Keratinocyte (primary cell): ENCODE measurements around the gene UPB1. TPM values are rescaled to one million over a fixed set of nuclear protein-coding genes. Genes with fewer than 3 reads are reported as not detected.

ENCODE experiments used
- DNase-seq: peaks from one replicate; pipeline ENCODE4 v3.0.0-alpha.2; 2011; ENCODE audit warnings: low read depth, missing footprints, low spot score
- FAIRE-seq: peaks from 2 replicates; lab custom pipeline; 2011; peaks lifted over from hg19 to GRCh38; lab: Jason Lieb, UNC
- H2AFZ ChIP-seq: 2 replicates; pipeline ENCODE4 v1.6.0; 2012; ENCODE audit warnings: low read length, control low read depth, inconsistent platforms; ENCODE audit not compliant: control insufficient read depth
- H3K27ac ChIP-seq: 2 replicates; pipeline ENCODE4 v1.5.1; 2011; ENCODE audit warnings: low read length; ENCODE audit not compliant: control insufficient read depth, insufficient read depth
- H3K27me3 ChIP-seq: 3 replicates; pipeline ENCODE4 v1.6.0; 2011; ENCODE audit warnings: low read length; ENCODE audit not compliant: control insufficient read depth, insufficient read depth; ENCODE audit errors: extremely low read depth
- H3K36me3 ChIP-seq, 2 experiments: 2 replicates in 1 of 2; 3 replicates in 1 of 2; pipeline ENCODE4 v1.5.1; 2011; ENCODE audit warnings: low read length in 2 of 2, mild to moderate bottlenecking in 1 of 2; ENCODE audit not compliant: control insufficient read depth in 2 of 2, insufficient read depth in 2 of 2; ENCODE audit errors: extremely low read depth in 1 of 2
- H3K4me1 ChIP-seq: 3 replicates; pipeline ENCODE4 v1.5.1; 2011; ENCODE audit warnings: low read length; ENCODE audit not compliant: control insufficient read depth, insufficient read depth; ENCODE audit errors: extremely low read depth
- H3K4me2 ChIP-seq: 3 replicates; pipeline ENCODE4 v1.6.0; 2011; ENCODE audit warnings: low read depth, low read length; ENCODE audit not compliant: control insufficient read depth, insufficient read depth; ENCODE audit errors: extremely low read depth
- H3K4me3 ChIP-seq, 3 experiments: fragments of 200-600 bp in 1 of 3; sonication (generic) in 1 of 3; 2 replicates in 2 of 3; 3 replicates in 1 of 3; pipeline ENCODE4 v1.5.1; 2011 to 2016; ENCODE audit warnings: low read length in 3 of 3, mild to moderate bottlenecking in 3 of 3, control low read depth in 2 of 3, inconsistent platforms in 1 of 3, low read depth in 1 of 3, mixed read lengths in 1 of 3, mixed run types in 1 of 3, moderate library complexity in 1 of 3; ENCODE audit not compliant: control insufficient read depth in 2 of 3, insufficient read depth in 2 of 3; ENCODE audit errors: extremely low read depth in 1 of 3
- H3K79me2 ChIP-seq: 2 replicates; pipeline ENCODE4 v1.6.0; 2012; ENCODE audit warnings: low read length; ENCODE audit not compliant: control insufficient read depth, insufficient read depth
- H3K9ac ChIP-seq: 3 replicates; pipeline ENCODE4 v1.6.0; 2011; ENCODE audit warnings: low read length; ENCODE audit not compliant: control insufficient read depth, insufficient read depth; ENCODE audit errors: extremely low read depth
- H3K9me1 ChIP-seq: 3 replicates; pipeline ENCODE4 v1.6.0; 2011; ENCODE audit warnings: low read length; ENCODE audit not compliant: control insufficient read depth, insufficient read depth; ENCODE audit errors: extremely low read depth
- H3K9me3 ChIP-seq: 2 replicates; pipeline ENCODE4 v1.5.1; 2012; ENCODE audit warnings: low read depth, low read length; ENCODE audit not compliant: control insufficient read depth
- H4K20me1 ChIP-seq: 3 replicates; pipeline ENCODE4 v1.6.0; 2011; ENCODE audit warnings: low read length; ENCODE audit not compliant: control insufficient read depth, insufficient read depth; ENCODE audit errors: extremely low read depth
- CTCF ChIP-seq, 3 experiments: IDR thresholded peaks in 1 of 3; conservative IDR thresholded peaks in 1 of 3; optimal IDR thresholded peaks in 1 of 3; 2 replicates in 2 of 3; 3 replicates in 1 of 3; pipeline versions ENCODE3 to v1.5.1; 2011; ENCODE audit warnings: low read length in 3 of 3, mild to moderate bottlenecking in 3 of 3, moderate library complexity in 2 of 3, control low read depth in 1 of 3, inconsistent platforms in 1 of 3; ENCODE audit not compliant: insufficient read depth in 2 of 3; ENCODE audit errors: extremely low read depth in 1 of 3
- dilution Hi-C: fragments of 300-500 bp; cut with MboI; formaldehyde crosslinking; loops from one replicate; pipeline ENCODE4 v1.7.0; 2020; ENCODE audit warnings: low sequenced_read_pairs; ENCODE audit not compliant: extremely low pct_ligation_motif_present
- polyA plus RNA-seq, 5 experiments: library from polyadenylated mRNA; depleted of rRNA in 3 of 5; stranded (reverse) in 3 of 5; stranded (forward) in 1 of 5; unstranded in 1 of 5; fragments of >200 nt; gene quantifications; 1 replicate in 1 of 5; 2 replicates in 3 of 5; 3 replicates in 1 of 5; pipeline versions ENCODE4 v1.2.1 to v1.2.3, GENCODE V29; 2011 to 2012; ENCODE audit warnings: missing spikeins in 2 of 5, low read depth in 1 of 5, low replicate concordance in 1 of 5

Gene UPB1
- polyA plus RNA-seq, 1 donor (not counting 4 experiments of a cell fraction or from before 2014, with no cell fraction given), result not detected

GRCh38 chr22:24510637-24511625, 15.8 kb downstream of the UPB1 start:
- Histone ChIP-seq H3K36me3 (no peaks in the 10 kb centered on the region), H2AFZ (no peak overlapping the region), H3K27ac (no peak overlapping the region), H3K27me3 (peaks cover 28% of the 10 kb centered on the region), H3K4me3 (no peak overlapping the region), H4K20me1 (no peaks in the 10 kb centered on the region), H3K9me3 (no peaks in the 10 kb centered on the region), H3K79me2 (no peaks in the 10 kb centered on the region), H3K4me2 (no peak overlapping the region), H3K9ac (no peak overlapping the region), H3K4me1 (no peaks in the 10 kb centered on the region), H3K9me1 (no peaks in the 10 kb centered on the region)
- FAIRE-seq (no peak), DNase-seq (no peak)
- dilution Hi-C loops, result no loop called here
- no peak for TF ChIP-seq CTCF (optimal IDR thresholded peaks at IDR 0.05 in 1 of 3, IDR thresholded peaks at IDR 0.05 in 1 of 3, conservative IDR thresholded peaks at IDR 0.05 in 1 of 3; ENCODE audit: extremely low read depth in 1 of 3, insufficient read depth in 2 of 3, low read length in 3 of 3)

- Histone ChIP-seq H3K9me3 (no peaks in the 10 kb centered on the region), H3K4me1 (peaks cover 5% of the 10 kb centered on the region), H3K4me2 (no peak overlapping the region), H3K79me2 (no peaks in the 10 kb centered on the region), H2AFZ (no peak overlapping the region), H3K4me3 (no peak overlapping the region), H3K27ac (no peak overlapping the region), H3K9me1 (no peaks in the 10 kb centered on the region), H3K36me3 (no peaks in the 10 kb centered on the region), H3K9ac (no peak overlapping the region), H3K27me3 (peaks cover 28% of the 10 kb centered on the region), H4K20me1 (no peaks in the 10 kb centered on the region)
- DNase-seq, result no peak
- dilution Hi-C loops, result no loop called here
- no peak for TF ChIP-seq CTCF (optimal IDR thresholded peaks at IDR 0.05 in 1 of 3, IDR thresholded peaks at IDR 0.05 in 1 of 3, conservative IDR thresholded peaks at IDR 0.05 in 1 of 3; ENCODE audit: extremely low read depth in 1 of 3, insufficient read depth in 2 of 3, low read length in 3 of 3)
- no peak for FAIRE-seq
Observed at GRCh38 chr22:24512043-24512442, 16.9 kb downstream of the UPB1 start.
